HG03139 (cell line): ENCODE measurements around the gene RBM8A.

Source experiments
- ATAC-seq: cut with Tn5 transposase; IDR thresholded peaks from one replicate; pipeline ENCODE4 v1.9.1; 2021; ENCODE audit not compliant: unreplicated experiment

Gene RBM8A

GRCh38 chr1:145884675-145885074 is 42.6 kb downstream of the RBM8A start:
- ATAC-seq: no peak

GRCh38 chr1:145879775-145880174 is 47.5 kb downstream of the RBM8A start:
- ATAC-seq: no peak

GRCh38 chr1:145878724-145879123 is 48.6 kb downstream of the RBM8A start:
- no peak for ATAC-seq

GRCh38 chr1:145877923-145878486 is 49.3 kb downstream of the RBM8A start:
- ATAC-seq: no peak

GRCh38 chr1:145874646-145875045 is 52.6 kb downstream of the RBM8A start:
- no peak for ATAC-seq

GRCh38 chr1:145871994-145872924 is 55.0 kb downstream of the RBM8A start:
- ATAC-seq: no peak
